Measurements from ENCODE around the gene SOX4. TPM values are rescaled to one million over a fixed set of nuclear protein-coding genes. Genes with fewer than 3 reads are reported as not detected.

The SOX4 gene
- total and polyA plus RNA-seq, 2 donors (not counting 1 experiment from before 2014, with no cell fraction given): 5.1 to 38.1 TPM

DNA sequence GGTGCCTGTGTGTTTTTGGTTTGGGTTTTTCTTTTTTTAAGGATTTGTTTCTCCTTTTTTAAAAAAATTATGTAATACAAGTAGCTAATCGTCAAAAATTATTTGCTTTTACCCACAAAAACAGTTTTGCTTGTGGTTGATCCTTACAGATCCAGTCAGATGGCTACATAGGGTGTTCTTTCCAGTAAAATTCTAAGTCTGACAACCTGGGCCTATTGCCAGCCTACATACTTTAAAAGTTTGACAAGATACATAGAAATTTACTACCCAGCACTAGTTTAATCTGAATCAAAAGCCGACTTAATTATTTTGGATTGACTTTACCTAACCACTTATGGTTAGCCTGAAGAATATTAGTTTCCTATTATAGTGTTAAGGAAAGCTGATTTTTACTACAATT is 2.1 kb upstream of the SOX4 start:
- no peak overlapping the region for H3K4me3 ChIP-seq (replicated peaks in 1 of 4; ENCODE audit: control extremely low read depth in 1 of 4, insufficient read depth in 1 of 4, low read depth in 3 of 4, low read length in 4 of 4)
- H3K9ac ChIP-seq (ENCODE audit: insufficient read depth, low read length): no peak overlapping the region
- no peak overlapping the region for H3K27ac ChIP-seq (ENCODE audit: insufficient read depth, low read length)
- H3K27me3 ChIP-seq (ENCODE audit: control insufficient read depth, insufficient read depth, low read length): no peaks in the 10 kb centered on the region
- no peak overlapping the region for H2AFZ ChIP-seq (ENCODE audit: low read length)
- TF ChIP-seq, protein P1, sequence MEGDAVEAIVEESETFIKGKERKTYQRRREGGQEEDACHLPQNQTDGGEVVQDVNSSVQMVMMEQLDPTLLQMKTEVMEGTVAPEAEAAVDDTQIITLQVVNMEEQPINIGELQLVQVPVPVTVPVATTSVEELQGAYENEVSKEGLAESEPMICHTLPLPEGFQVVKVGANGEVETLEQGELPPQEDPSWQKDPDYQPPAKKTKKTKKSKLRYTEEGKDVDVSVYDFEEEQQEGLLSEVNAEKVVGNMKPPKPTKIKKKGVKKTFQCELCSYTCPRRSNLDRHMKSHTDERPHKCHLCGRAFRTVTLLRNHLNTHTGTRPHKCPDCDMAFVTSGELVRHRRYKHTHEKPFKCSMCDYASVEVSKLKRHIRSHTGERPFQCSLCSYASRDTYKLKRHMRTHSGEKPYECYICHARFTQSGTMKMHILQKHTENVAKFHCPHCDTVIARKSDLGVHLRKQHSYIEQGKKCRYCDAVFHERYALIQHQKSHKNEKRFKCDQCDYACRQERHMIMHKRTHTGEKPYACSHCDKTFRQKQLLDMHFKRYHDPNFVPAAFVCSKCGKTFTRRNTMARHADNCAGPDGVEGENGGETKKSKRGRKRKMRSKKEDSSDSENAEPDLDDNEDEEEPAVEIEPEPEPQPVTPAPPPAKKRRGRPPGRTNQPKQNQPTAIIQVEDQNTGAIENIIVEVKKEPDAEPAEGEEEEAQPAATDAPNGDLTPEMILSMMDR (conservative IDR thresholded peaks at IDR 0.05 in 1 of 2, IDR thresholded peaks at IDR 0.05 in 1 of 2; ENCODE audit: low read depth in 1 of 2, low read length in 2 of 2): no peak
- TF ChIP-seq EZH2 (IDR thresholded peaks at IDR 0.05; ENCODE audit: low read length, missing control alignments): no peak
- H3K36me3 ChIP-seq (ENCODE audit: control insufficient read depth, insufficient read depth, low read length): no peaks in the 10 kb centered on the region
- DNase-seq (ENCODE audit: low read depth in 2 of 2): peak in 1 of 2 donors; percentile 38
- no peak overlapping the region for H3K4me2 ChIP-seq (ENCODE audit: extremely low read depth, insufficient read depth, low read length)
- peaks cover 11% of the 10 kb centered on the region for H3K79me2 ChIP-seq (ENCODE audit: control insufficient read depth, insufficient read depth, low read length)
- H3K9me3 ChIP-seq (ENCODE audit: control insufficient read depth, insufficient read depth, low read depth, low read length): no peaks in the 10 kb centered on the region
- no peaks in the 10 kb centered on the region for H3K4me1 ChIP-seq (ENCODE audit: control insufficient read depth, extremely low read depth, insufficient read depth, low read length)
- H4K20me1 ChIP-seq (ENCODE audit: control insufficient read depth, extremely low read depth, insufficient read depth, low read length): no peaks in the 10 kb centered on the region

DNA sequence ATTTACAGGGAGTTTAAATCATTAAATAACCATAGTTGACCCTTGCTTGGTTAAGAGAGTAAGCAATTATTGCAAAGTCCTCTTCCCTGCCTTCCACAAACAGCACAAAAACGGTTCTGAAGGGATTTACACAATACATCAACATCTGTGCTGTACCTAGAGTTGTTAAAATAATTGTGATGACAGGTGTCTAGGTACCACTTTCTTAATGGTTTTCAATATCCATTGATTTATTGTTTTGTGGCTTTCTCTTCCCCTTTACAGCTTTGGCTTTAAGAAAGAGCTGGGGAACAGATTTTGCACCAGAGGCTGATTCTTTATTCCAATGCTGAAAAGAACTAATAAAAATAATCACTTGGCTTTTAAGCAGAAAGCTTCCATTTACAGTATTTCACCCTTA is 598 bp upstream of the SOX4 start:
- H3K27ac ChIP-seq (ENCODE audit: insufficient read depth, low read length): no peak overlapping the region
- no peaks in the 10 kb centered on the region for H3K27me3 ChIP-seq (ENCODE audit: control insufficient read depth, insufficient read depth, low read length)
- no peaks in the 10 kb centered on the region for H4K20me1 ChIP-seq (ENCODE audit: control insufficient read depth, extremely low read depth, insufficient read depth, low read length)
- H3K4me1 ChIP-seq (ENCODE audit: control insufficient read depth, extremely low read depth, insufficient read depth, low read length): no peaks in the 10 kb centered on the region
- peaks cover 15% of the 10 kb centered on the region for H3K79me2 ChIP-seq (ENCODE audit: control insufficient read depth, insufficient read depth, low read length)
- H3K9me3 ChIP-seq (ENCODE audit: control insufficient read depth, insufficient read depth, low read depth, low read length): no peaks in the 10 kb centered on the region
- H3K9ac ChIP-seq (ENCODE audit: insufficient read depth, low read length): no peak overlapping the region
- H3K4me2 ChIP-seq (ENCODE audit: extremely low read depth, insufficient read depth, low read length): peak overlapping the region; percentile 98
- no peak for TF ChIP-seq EZH2 (IDR thresholded peaks at IDR 0.05; ENCODE audit: low read length, missing control alignments)
- TF ChIP-seq, protein P1 (conservative IDR thresholded peaks at IDR 0.05 in 1 of 2, IDR thresholded peaks at IDR 0.05 in 1 of 2; ENCODE audit: low read depth in 1 of 2, low read length in 2 of 2): no peak
- H3K36me3 ChIP-seq (ENCODE audit: control insufficient read depth, insufficient read depth, low read length): no peaks in the 10 kb centered on the region
- H3K4me3 ChIP-seq (replicated peaks in 1 of 4; ENCODE audit: control extremely low read depth in 1 of 4, insufficient read depth in 1 of 4, low read depth in 3 of 4, low read length in 4 of 4): peak overlapping the region; percentile 68 to 95 (median 90)
- DNase-seq (ENCODE audit: low read depth in 2 of 2): no peak
- H2AFZ ChIP-seq (ENCODE audit: low read length): peak overlapping the region; percentile 19

DNA sequence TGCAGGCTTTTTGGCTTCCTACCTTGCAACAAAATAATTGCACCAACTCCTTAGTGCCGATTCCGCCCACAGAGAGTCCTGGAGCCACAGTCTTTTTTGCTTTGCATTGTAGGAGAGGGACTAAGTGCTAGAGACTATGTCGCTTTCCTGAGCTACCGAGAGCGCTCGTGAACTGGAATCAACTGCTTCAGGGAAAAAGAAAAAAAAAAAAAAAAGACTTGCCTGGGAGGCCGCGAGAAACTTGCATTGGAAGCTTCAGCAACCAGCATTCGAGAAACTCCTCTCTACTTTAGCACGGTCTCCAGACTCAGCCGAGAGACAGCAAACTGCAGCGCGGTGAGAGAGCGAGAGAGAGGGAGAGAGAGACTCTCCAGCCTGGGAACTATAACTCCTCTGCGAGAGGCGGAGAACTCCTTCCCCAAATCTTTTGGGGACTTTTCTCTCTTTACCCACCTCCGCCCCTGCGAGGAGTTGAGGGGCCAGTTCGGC is 420 bp downstream of the SOX4 start:
- peak overlapping the region; percentile 68 to 95 (median 90) for H3K4me3 ChIP-seq (replicated peaks in 1 of 4; ENCODE audit: control extremely low read depth in 1 of 4, insufficient read depth in 1 of 4, low read depth in 3 of 4, low read length in 4 of 4)
- no peaks in the 10 kb centered on the region for H3K36me3 ChIP-seq (ENCODE audit: control insufficient read depth, insufficient read depth, low read length)
- H3K4me2 ChIP-seq (ENCODE audit: extremely low read depth, insufficient read depth, low read length): peak overlapping the region; percentile 98
- H3K4me1 ChIP-seq (ENCODE audit: control insufficient read depth, extremely low read depth, insufficient read depth, low read length): no peaks in the 10 kb centered on the region
- peaks cover 18% of the 10 kb centered on the region for H3K79me2 ChIP-seq (ENCODE audit: control insufficient read depth, insufficient read depth, low read length)
- peak overlapping the region; percentile 87 for H3K27ac ChIP-seq (ENCODE audit: insufficient read depth, low read length)
- no peaks in the 10 kb centered on the region for H3K9me3 ChIP-seq (ENCODE audit: control insufficient read depth, insufficient read depth, low read depth, low read length)
- no peak for TF ChIP-seq EZH2 (IDR thresholded peaks at IDR 0.05; ENCODE audit: low read length, missing control alignments)
- TF ChIP-seq, protein P1 (conservative IDR thresholded peaks at IDR 0.05 in 1 of 2, IDR thresholded peaks at IDR 0.05 in 1 of 2; ENCODE audit: low read depth in 1 of 2, low read length in 2 of 2): no peak
- no peaks in the 10 kb centered on the region for H4K20me1 ChIP-seq (ENCODE audit: control insufficient read depth, extremely low read depth, insufficient read depth, low read length)
- DNase-seq (ENCODE audit: low read depth in 2 of 2): peak; percentile 74 to 75
- peak overlapping the region; percentile 78 for H3K9ac ChIP-seq (ENCODE audit: insufficient read depth, low read length)
- peak overlapping the region; percentile 93 for H2AFZ ChIP-seq (ENCODE audit: low read length)
- H3K27me3 ChIP-seq (ENCODE audit: control insufficient read depth, insufficient read depth, low read length): no peaks in the 10 kb centered on the region

Measured in fibroblast of lung (primary cell).